K562 (cell line): ENCODE results near the gene UBXN4. TPM values are rescaled to one million over a fixed set of nuclear protein-coding genes. Genes with fewer than 3 reads are reported as not detected.
A peak's percentile ranks its signal among the peaks of the same experiment; 100 is the strongest.

Experiments
- ATAC-seq: fragments of 200-7000 bp; cut with Tn5 transposase; 3 replicates; pipeline ENCODE4 v1.9.1; 2020; ENCODE audit warnings: moderate library complexity
- BruUV-seq: library from RNA; stranded (reverse); fragments of 400-500 nt; replicated peaks from 2 replicates; lab custom pipeline; 2021; lab: Mats Ljungman, UMichigan
- CTCF ChIA-PET: fragments of 300-600 bp; formaldehyde crosslinking; extraction: SDS; loops from one replicate; lab custom pipeline; 2021; ENCODE audit warnings: low intra/inter-chr PET ratio; lab: Yijun Ruan, JAX
- POLR2A ChIA-PET: fragments of 300-600, 350-650 bp; sonication (Branson Sonifier 250); formaldehyde crosslinking; extraction: SDS; loops from one replicate; lab custom pipeline; 2021; ENCODE audit warnings: antibody characterized with exemption, inconsistent platforms; lab: Yijun Ruan, JAX
- DNase-seq, 4 experiments: peaks; one replicate each; pipeline versions ENCODE4 v3.0.0 to v3.0.0-alpha.2; 2011 to 2018; ENCODE audit warnings: low spot score in 3 of 4, mixed read lengths in 3 of 4; ENCODE audit errors: extremely low read depth in 1 of 4
- FAIRE-seq: peaks from 2 replicates; lab custom pipeline; 2011; peaks lifted over from hg19 to GRCh38; lab: Jason Lieb, UNC
- H2AFZ ChIP-seq: 2 replicates; pipeline ENCODE4 v1.6.0; 2011; ENCODE audit warnings: low read depth, low read length, control low read depth, inconsistent platforms
- H3K27ac ChIP-seq: fragments of 200-600 bp; 3 replicates; pipeline ENCODE4 v1.8.0; 2011; ENCODE audit warnings: low read depth, mild to moderate bottlenecking, control low read depth, inconsistent platforms, low read length, moderate library complexity, mixed read lengths; ENCODE audit errors: extremely low read depth
- H3K27me3 ChIP-seq, 2 experiments: fragments of 300-600 bp in 1 of 2; 2 replicates in 1 of 2; 3 replicates in 1 of 2; pipeline versions ENCODE4 v1.6.0 to v1.8.0; 2011; ENCODE audit warnings: inconsistent platforms in 2 of 2, low read length in 2 of 2, mild to moderate bottlenecking in 1 of 2, mixed read lengths in 1 of 2, moderate library complexity in 1 of 2; ENCODE audit not compliant: control insufficient read depth in 2 of 2, insufficient read depth in 2 of 2
- H3K36me3 ChIP-seq: fragments of 300-600 bp; 3 replicates; pipeline ENCODE4 v1.8.0; 2011; ENCODE audit warnings: mild to moderate bottlenecking, low read length, inconsistent platforms; ENCODE audit not compliant: control insufficient read depth, insufficient read depth
- H3K4me1 ChIP-seq, 2 experiments: fragments of 200-600 bp in 1 of 2; replicated peaks in 1 of 2; 2 replicates in 1 of 2; 3 replicates in 1 of 2; pipeline versions ENCODE4 v1.5.1 to v1.8.0; 2011; ENCODE audit warnings: inconsistent platforms in 2 of 2, low read length in 2 of 2, mild to moderate bottlenecking in 1 of 2, mixed read lengths in 1 of 2, moderate library complexity in 1 of 2; ENCODE audit not compliant: control insufficient read depth in 2 of 2, insufficient read depth in 2 of 2
- H3K4me2 ChIP-seq: 2 replicates; pipeline ENCODE4 v1.6.1; 2011; ENCODE audit warnings: low read length, control low read depth, inconsistent platforms, mixed read lengths; ENCODE audit not compliant: insufficient read depth
- H3K4me3 ChIP-seq: fragments of 200-600 bp; sonication (generic), shearing (Covaris generic); 2 replicates; pipeline ENCODE4 v1.5.1; 2016; ENCODE audit warnings: control low read depth, inconsistent platforms
- H3K79me2 ChIP-seq: fragments of 200-600 bp; 3 replicates; pipeline ENCODE4 v1.8.0; 2011; ENCODE audit warnings: low read length, inconsistent platforms; ENCODE audit not compliant: control insufficient read depth, insufficient read depth
- H3K9ac ChIP-seq, 2 experiments: 2 replicates each; pipeline versions ENCODE4 v1.6.0 to v1.6.1; 2011; ENCODE audit warnings: low read depth in 2 of 2, low read length in 2 of 2, control low read depth in 1 of 2, inconsistent platforms in 1 of 2, mild to moderate bottlenecking in 1 of 2, mixed read lengths in 1 of 2; ENCODE audit not compliant: insufficient read depth in 1 of 2
- H3K9me1 ChIP-seq: one replicate; pipeline ENCODE4 v1.6.0; 2011; ENCODE audit warnings: inconsistent platforms, mild to moderate bottlenecking, low read length, moderate library complexity; ENCODE audit not compliant: control insufficient read depth, insufficient read depth
- H3K9me3 ChIP-seq: replicated peaks from 2 replicates; pipeline ENCODE4 v1.5.1; 2011; ENCODE audit warnings: low read depth, low read length, inconsistent platforms; ENCODE audit not compliant: control insufficient read depth, insufficient read depth
- H4K20me1 ChIP-seq: replicated peaks from 2 replicates; pipeline ENCODE4 v1.6.1; 2011; ENCODE audit warnings: low read length, inconsistent platforms, mixed read lengths; ENCODE audit not compliant: control insufficient read depth, insufficient read depth
- CC2D1A ChIP-seq: fragments of 450-650 bp; IDR thresholded peaks from 2 replicates; pipeline ENCODE4 v1.6.1; 2017; ENCODE audit warnings: mild to moderate bottlenecking
- DPF2 ChIP-seq: fragments of 450-650 bp; IDR thresholded peaks from 2 replicates; pipeline ENCODE4 v1.6.1; 2016
- EGR1 ChIP-seq: fragments of 450-650 bp; conservative IDR thresholded peaks from 2 replicates; pipeline ENCODE4 v1.6.1; 2017; ENCODE audit warnings: mild to moderate bottlenecking
- ETS1 ChIP-seq: conservative IDR thresholded peaks from 2 replicates; pipeline ENCODE4 v1.6.1; 2011; ENCODE audit warnings: low read depth, mild to moderate bottlenecking, low read length; ENCODE audit not compliant: control insufficient read depth
- GABPB1 ChIP-seq: sonication (generic); formaldehyde crosslinking; IDR thresholded peaks from 2 replicates; pipeline ENCODE4 v1.8.0; 2022; ENCODE audit warnings: mild to moderate bottlenecking, missing genetic modification reagents
- GTF2A2 ChIP-seq: IDR thresholded peaks from 2 replicates; pipeline ENCODE4 v1.6.1; 2016; ENCODE audit warnings: mild to moderate bottlenecking, missing genetic modification characterization, missing compliant biosample characterization
- HNRNPL ChIP-seq: fragments of 200-400 bp; formaldehyde crosslinking; IDR thresholded peaks from 2 replicates; pipeline ENCODE4 v1.6.1; 2017; ENCODE audit warnings: low read depth, mild to moderate bottlenecking, low read length
- HOMEZ ChIP-seq: fragments of 250-450 bp; sonication (Bioruptor Pico); IDR thresholded peaks from 2 replicates; pipeline ENCODE4 v1.4.0; 2020; ENCODE audit warnings: mild to moderate bottlenecking, moderate library complexity
- KLF10 ChIP-seq: fragments of 250-450 bp; sonication (Bioruptor Pico); IDR thresholded peaks from 2 replicates; pipeline ENCODE4 v1.6.1; 2021; ENCODE audit warnings: matching md5 sums
- MLX ChIP-seq, 2 experiments: fragments of 450-650 bp in 1 of 2; sonication (generic) in 1 of 2; formaldehyde crosslinking; conservative IDR thresholded peaks; 2 replicates each; pipeline versions ENCODE4 v1.4.0 to v1.8.1; 2020 to 2022; ENCODE audit warnings: mild to moderate bottlenecking in 1 of 2, missing genetic modification reagents in 1 of 2
- MTA2 ChIP-seq: fragments of 450-650 bp; IDR thresholded peaks from 2 replicates; pipeline ENCODE4 v1.6.1; 2016; ENCODE audit warnings: low read depth
- MYBL2 ChIP-seq, 2 experiments: fragments of 450-650 bp in 1 of 2; sonication (generic) in 1 of 2; formaldehyde crosslinking in 1 of 2; IDR thresholded peaks; 2 replicates each; pipeline versions ENCODE4 v1.6.1 to v1.8.1; 2017 to 2022; ENCODE audit warnings: borderline replicate concordance in 1 of 2, inconsistent platforms in 1 of 2, low read depth in 1 of 2, mild to moderate bottlenecking in 1 of 2, missing genetic modification reagents in 1 of 2, moderate library complexity in 1 of 2
- MYNN ChIP-seq, 2 experiments: sonication (generic); formaldehyde crosslinking in 1 of 2; IDR thresholded peaks; 2 replicates each; pipeline versions ENCODE4 v1.5.0 to v1.6.1; 2016 to 2020; ENCODE audit warnings: antibody characterized with exemption in 1 of 2, missing genetic modification reagents in 1 of 2
- RAD51 ChIP-seq: fragments of 450-650 bp; IDR thresholded peaks from 2 replicates; pipeline ENCODE4 v1.7.1; 2016; ENCODE audit warnings: low read depth, mild to moderate bottlenecking, borderline replicate concordance
- RFX1 ChIP-seq: fragments of 450-650 bp; IDR thresholded peaks from 2 replicates; pipeline ENCODE4 v1.6.1; 2016; ENCODE audit warnings: mild to moderate bottlenecking, moderate library complexity
- TAL1 ChIP-seq: fragments of 450-650 bp; IDR thresholded peaks from 2 replicates; pipeline ENCODE4 v1.6.1; 2016; ENCODE audit warnings: mild to moderate bottlenecking
- TEAD4 ChIP-seq, 2 experiments: sonication (generic) in 1 of 2; formaldehyde crosslinking in 1 of 2; IDR thresholded peaks; 2 replicates each; pipeline versions ENCODE4 v1.6.1 to v1.8.0; 2012 to 2022; ENCODE audit warnings: borderline replicate concordance in 1 of 2, inconsistent platforms in 1 of 2, low read length in 1 of 2, mild to moderate bottlenecking in 1 of 2, missing genetic modification reagents in 1 of 2
- ZNF668 ChIP-seq: fragments of 250-450 bp; sonication (Bioruptor Pico); IDR thresholded peaks from 2 replicates; pipeline ENCODE4 v1.8.0; 2022; ENCODE audit warnings: mild to moderate bottlenecking, inconsistent platforms
- ZNF830 ChIP-seq: fragments of 250-450 bp; sonication (Bioruptor Pico); IDR thresholded peaks from 2 replicates; pipeline ENCODE4 v1.5.0; 2021; ENCODE audit warnings: mild to moderate bottlenecking
- WGBS: fragments of 100-300 bp; shearing (Covaris generic); methylation state at CpG from one replicate; pipeline ENCODE4 v1.1.6; 2016; ENCODE audit warnings: low coverage, mixed read lengths; ENCODE audit not compliant: insufficient coverage; ENCODE audit errors: missing lambda C conversion rate; 5-methylcytosine and 5-hydroxymethylcytosine counted together
- in situ Hi-C: fragments of 300-500 bp; cut with MboI; formaldehyde crosslinking; loops from 4 replicates; pipeline ENCODE4 v1.15.0; 2018; ENCODE audit warnings: inconsistent platforms, mixed read lengths
- intact Hi-C: fragments of 100-400 bp; cut with micrococcal nuclease; formaldehyde crosslinking; loops from 2 replicates; pipeline ENCODE4 v1.14.2; 2022
- polyA plus RNA-seq, 8 experiments: library from polyadenylated mRNA; depleted of rRNA in 4 of 8; stranded (reverse) in 5 of 8; unstranded in 3 of 8; fragments of >200 nt; fragmentation: Nextera tagmentation in 2 of 8; fragmentation: Illumina TruSeq in 1 of 8; extraction: Ambion mirVana in 2 of 8; extraction: Trizol in 1 of 8; gene quantifications; 2 replicates each; pipeline versions ENCODE4 v1.2.1 to v1.2.3, GENCODE V29; 2011 to 2014; ENCODE audit warnings: inconsistent platforms in 1 of 8, missing spikeins in 1 of 8
- total RNA-seq, 7 experiments: library from RNA; depleted of rRNA in 6 of 7; stranded (reverse); fragments of >200 nt in 6 of 7; fragmentation: Illumina TruSeq in 2 of 7; extraction: Trizol in 2 of 7; gene quantifications; 2 replicates each; pipeline versions ENCODE4 v1.2.1 to v1.2.3, GENCODE V29; 2011 to 2021; ENCODE audit warnings: low replicate concordance in 1 of 7

Gene UBXN4
- total and polyA plus RNA-seq, 9 of the 15 experiments (the other 6 are each of a cell fraction or from before 2014, with no cell fraction given), result 30.4 to 127 (median 55.3) TPM

GRCh38 chr2:135728064-135728743, 13.5 kb upstream of the UBXN4 start:
- in situ Hi-C loops, result no loop called here
- TF ChIP-seq MYBL2 (IDR thresholded peaks at IDR 0.05; ENCODE audit: low read depth), result no peak
- no peak for TF ChIP-seq MYBL2 (CRISPR knock-in tag; IDR thresholded peaks at IDR 0.05; ENCODE audit: borderline replicate concordance)
- no peak for TF ChIP-seq MLX (CRISPR knock-in tag; conservative IDR thresholded peaks at IDR 0.05)
- no peak for TF ChIP-seq KLF10 (CRISPR knock-in tag)
- no peak for TF ChIP-seq MYNN (IDR thresholded peaks at IDR 0.05)
- no peak for TF ChIP-seq MYNN (CRISPR knock-in tag; IDR thresholded peaks at IDR 0.05)
- no peak for TF ChIP-seq GTF2A2
- peak; percentile 47; the same call in 1 of the 2 replicates for TF ChIP-seq DPF2
- no peak for TF ChIP-seq GABPB1 (CRISPR knock-in tag)
- TF ChIP-seq ZNF830 (CRISPR knock-in tag), result no peak
- TF ChIP-seq ZNF668 (CRISPR knock-in tag), result no peak
- no peak for TF ChIP-seq ETS1
- no peak for TF ChIP-seq MTA2
- no peak for TF ChIP-seq RAD51
- peak; percentile 27; the same call in 1 of the 2 replicates for TF ChIP-seq TEAD4 (IDR thresholded peaks at IDR 0.05; ENCODE audit: low read length)
- no peak for TF ChIP-seq TEAD4 (CRISPR knock-in tag; IDR thresholded peaks at IDR 0.05; ENCODE audit: borderline replicate concordance)
- no peak for TF ChIP-seq HOMEZ (CRISPR knock-in tag)
- TF ChIP-seq CC2D1A, result no peak
- TF ChIP-seq EGR1, result 0 out of 2 replicates have a peak, but pooled peaks have one; percentile 17
- no peak for TF ChIP-seq HNRNPL
- no peak for TF ChIP-seq RFX1
- TF ChIP-seq TAL1, result peak; percentile 48; the same call in 1 of the 2 replicates

More at GRCh38 chr2:135728064-135728743, 13.5 kb upstream of the UBXN4 start:
- no peak overlapping the region for H3K4me3 ChIP-seq
- H4K20me1 ChIP-seq, result no peaks in the 10 kb centered on the region
- 0 out of 3 replicates have a peak overlapping the region, but pooled peaks have one; percentile 12 for H3K27ac ChIP-seq
- DNase-seq (peak in 2 of 4 experiments; percentile 13 to 43), ATAC-seq (peak; percentile 64), FAIRE-seq (peak; percentile 46)
- peaks cover 0 to 3% of the 10 kb centered on the region in 2 experiments; a peak in 3 of 5 replicates for H3K4me1 ChIP-seq
- no peaks in the 10 kb centered on the region for H3K27me3 ChIP-seq
- H2AFZ ChIP-seq, result 0 out of 2 replicates have a peak overlapping the region, but pooled peaks have one; percentile 0
- BruUV-seq, result no TSS peak
- H3K9me3 ChIP-seq, result no peaks in the 10 kb centered on the region
- no peaks in the 10 kb centered on the region for H3K9me1 ChIP-seq
- 23% methylated on average over 2 of the region's 2 CpGs for WGBS
- no peaks in the 10 kb centered on the region for H3K79me2 ChIP-seq
- intact Hi-C loops, result no loop called here
- H3K4me2 ChIP-seq, result peak overlapping the region; percentile 30; the same call in 1 of the 2 replicates
- ChIA-PET CTCF (no interaction called here), POLR2A (interaction anchor here (0.7 to 1.2 kb wide), 3 partner anchors 12 to 99 kb away, joined by 3 to 5 read pairs (median 4); partner anchors contain the start of gene UBXN4)
- peaks cover 20% of the 10 kb centered on the region; the same call in 1 of the 3 replicates for H3K36me3 ChIP-seq
- 0 out of 4 replicates have a peak overlapping the region, but pooled peaks of 1 of the 2 experiments have one; percentile 5 for H3K9ac ChIP-seq
